IMR-90 (cell line): ENCODE data around the gene HUNK. TPM values are rescaled to one million over a fixed set of nuclear protein-coding genes. Genes with fewer than 3 reads are reported as not detected.

ENCODE experiments used
- ATAC-seq: fragments of 200-7000 bp; cut with Tn5 transposase; 2 replicates; pipeline ENCODE4 v1.9.1; 2020; ENCODE audit warnings: low read depth, mild to moderate bottlenecking, moderate library complexity
- BruUV-seq: library from RNA; stranded (reverse); fragments of 400-500 nt; replicated peaks from 2 replicates; lab custom pipeline; 2021; lab: Mats Ljungman, UMichigan
- CTCF ChIA-PET: fragments of 300-600 bp; formaldehyde crosslinking; extraction: SDS; loops from one replicate; lab custom pipeline; 2021; ENCODE audit warnings: antibody characterized with exemption; lab: Yijun Ruan, JAX
- POLR2A ChIA-PET: fragments of 300-600 bp; sonication (Branson Sonifier 250); formaldehyde crosslinking; loops from one replicate; lab custom pipeline; 2022; ENCODE audit warnings: antibody characterized with exemption; ENCODE audit not compliant: unreplicated experiment; lab: Charles Lee
- DNase-seq: peaks from one replicate; pipeline ENCODE4 v3.0.0; 2013
- H2AFZ ChIP-seq: replicated peaks from 2 replicates; pipeline ENCODE3; 2013; ENCODE audit warnings: low read length, mild to moderate bottlenecking; ENCODE audit not compliant: poor library complexity
- H2AK5ac ChIP-seq: 2 replicates; pipeline ENCODE4 v1.6.1; 2013; ENCODE audit warnings: low read depth, low read length, inconsistent platforms
- H2AK9ac ChIP-seq: replicated peaks from 2 replicates; pipeline ENCODE3; 2013; ENCODE audit warnings: mild to moderate bottlenecking, low read depth, low read length, moderate library complexity; ENCODE audit not compliant: poor library complexity
- H2BK120ac ChIP-seq: 2 replicates; pipeline ENCODE4 v1.6.1; 2013; ENCODE audit warnings: low read depth, low read length, inconsistent platforms
- H2BK15ac ChIP-seq: 3 replicates; pipeline ENCODE4 v1.6.1; 2013; ENCODE audit warnings: low read depth, low read length, inconsistent platforms
- H2BK20ac ChIP-seq: 2 replicates; pipeline ENCODE4 v1.6.1; 2013; ENCODE audit warnings: low read depth, mild to moderate bottlenecking, inconsistent platforms, low read length, moderate library complexity
- H2BK5ac ChIP-seq: 2 replicates; pipeline ENCODE4 v1.6.1; 2013; ENCODE audit warnings: mild to moderate bottlenecking, low read depth, low read length, inconsistent platforms; ENCODE audit not compliant: poor library complexity, severe bottlenecking
- H3K14ac ChIP-seq: replicated peaks from 2 replicates; pipeline ENCODE4 v1.6.1; 2013; ENCODE audit warnings: low read depth, low read length, inconsistent platforms
- H3K18ac ChIP-seq: 2 replicates; pipeline ENCODE4 v1.6.1; 2013; ENCODE audit warnings: low read depth, low read length, control low read depth
- H3K23ac ChIP-seq: 2 replicates; pipeline ENCODE4 v1.6.1; 2013; ENCODE audit warnings: low read depth, low read length, inconsistent platforms
- H3K27ac ChIP-seq: 2 replicates; pipeline ENCODE4 v1.5.1; 2013; ENCODE audit warnings: mild to moderate bottlenecking, control low read depth, low read length; ENCODE audit not compliant: insufficient read depth
- H3K27me3 ChIP-seq: 2 replicates; pipeline ENCODE4 v1.6.1; 2013; ENCODE audit warnings: low read length; ENCODE audit not compliant: control insufficient read depth, insufficient read depth
- H3K36me3 ChIP-seq: 2 replicates; pipeline ENCODE4 v1.6.1; 2013; ENCODE audit warnings: low read length, mixed read lengths; ENCODE audit not compliant: control insufficient read depth, insufficient read depth
- H3K4ac ChIP-seq: 2 replicates; pipeline ENCODE4 v1.6.1; 2013; ENCODE audit warnings: low read depth, low read length, inconsistent platforms
- H3K4me1 ChIP-seq: 2 replicates; pipeline ENCODE4 v1.6.1; 2013; ENCODE audit warnings: low read length, mixed read lengths; ENCODE audit not compliant: control insufficient read depth, insufficient read depth
- H3K4me2 ChIP-seq: 2 replicates; pipeline ENCODE4 v1.6.1; 2013; ENCODE audit warnings: low read depth, mild to moderate bottlenecking, control low read depth, low read length, moderate library complexity
- H3K4me3 ChIP-seq: 2 replicates; pipeline ENCODE4 v1.5.1; 2013; ENCODE audit warnings: low read depth, mild to moderate bottlenecking, control low read depth, low read length, moderate library complexity; ENCODE audit not compliant: insufficient read depth
- H3K56ac ChIP-seq: 2 replicates; pipeline ENCODE4 v1.6.1; 2013; ENCODE audit warnings: low read length, inconsistent platforms; ENCODE audit not compliant: insufficient read depth; ENCODE audit errors: extremely low read depth
- H3K79me1 ChIP-seq, 2 experiments: 2 replicates each; pipeline ENCODE4 v1.6.1; 2013; ENCODE audit warnings: low read length in 2 of 2, inconsistent platforms in 1 of 2, low read depth in 1 of 2
- H3K9ac ChIP-seq: 2 replicates; pipeline ENCODE4 v1.6.1; 2013; ENCODE audit warnings: low read depth, low read length, control low read depth
- H3K9me1 ChIP-seq: 2 replicates; pipeline ENCODE4 v1.6.1; 2013; ENCODE audit warnings: low read length, inconsistent platforms; ENCODE audit not compliant: insufficient read depth
- H3K9me3 ChIP-seq: 2 replicates; pipeline ENCODE4 v1.6.1; 2013; ENCODE audit warnings: low read length; ENCODE audit not compliant: control insufficient read depth, insufficient read depth
- H4K20me1 ChIP-seq: 2 replicates; pipeline ENCODE4 v1.6.1; 2013; ENCODE audit warnings: low read length, inconsistent platforms; ENCODE audit not compliant: insufficient read depth
- H4K5ac ChIP-seq: 2 replicates; pipeline ENCODE4 v1.6.1; 2013; ENCODE audit warnings: mild to moderate bottlenecking, low read depth, low read length, control low read depth
- H4K8ac ChIP-seq, 2 experiments: 2 replicates each; pipeline ENCODE4 v1.6.1; 2013; ENCODE audit warnings: low read depth in 2 of 2, low read length in 2 of 2, control low read depth in 1 of 2, inconsistent platforms in 1 of 2
- H4K91ac ChIP-seq: 2 replicates; pipeline ENCODE4 v1.6.1; 2013; ENCODE audit warnings: low read depth, low read length, inconsistent platforms; ENCODE audit not compliant: insufficient read depth
- BHLHE40 ChIP-seq: fragments of 150-350 bp; IDR thresholded peaks from 2 replicates; pipeline ENCODE4 v1.6.1; 2016; ENCODE audit warnings: mild to moderate bottlenecking, low read depth, low read length
- ELK1 ChIP-seq: fragments of 150-350 bp; IDR thresholded peaks from 2 replicates; pipeline ENCODE4 v1.6.1; 2016; ENCODE audit warnings: low read depth, mild to moderate bottlenecking, low read length, moderate library complexity, borderline replicate concordance
- MAFK ChIP-seq: IDR thresholded peaks from 2 replicates; pipeline ENCODE4 v1.6.1; 2012; ENCODE audit warnings: low read depth, low read length, improper control_type of control experiment
- MAZ ChIP-seq: IDR thresholded peaks from 2 replicates; pipeline ENCODE4 v1.6.1; 2012; ENCODE audit warnings: low read depth, mild to moderate bottlenecking, low read length, improper control_type of control experiment, moderate library complexity, borderline replicate concordance
- POLR2A ChIP-seq: IDR thresholded peaks from 2 replicates; pipeline ENCODE4 v1.6.1; 2012; ENCODE audit warnings: mild to moderate bottlenecking, low read depth, low read length
- RAD21 ChIP-seq: IDR thresholded peaks from 2 replicates; pipeline ENCODE4 v1.6.1; 2012; ENCODE audit warnings: low read length, improper control_type of control experiment
- RFX5 ChIP-seq: IDR thresholded peaks from 2 replicates; pipeline ENCODE4 v1.8.0; 2012; ENCODE audit warnings: low read depth, mild to moderate bottlenecking, low read length, moderate library complexity
- SMC3 ChIP-seq: fragments of 150-350 bp; IDR thresholded peaks from 2 replicates; pipeline ENCODE4 v1.6.1; 2016; ENCODE audit warnings: low read depth, mild to moderate bottlenecking, antibody characterized with exemption, low read length, moderate library complexity
- USF2 ChIP-seq: fragments of 150-350 bp; IDR thresholded peaks from 2 replicates; pipeline ENCODE4 v1.6.1; 2017; ENCODE audit warnings: mild to moderate bottlenecking, antibody characterized with exemption, low read length, low read depth
- WGBS, 2 experiments: methylation state at CpG; one replicate each; pipeline versions ENCODE4 v1.1.5 to v1.1.7; 2013; ENCODE audit warnings: missing lambda C conversion rate in 2 of 2; ENCODE audit not compliant: insufficient read length in 1 of 2; ENCODE audit errors: extremely low coverage in 2 of 2; 5-methylcytosine and 5-hydroxymethylcytosine counted together
- dilution Hi-C: fragments of 300-500 bp; cut with HindIII; formaldehyde crosslinking; loops from one replicate; pipeline ENCODE4 v1.14.3; 2018; ENCODE audit warnings: low sequenced_read_pairs; ENCODE audit not compliant: unreplicated experiment
- in situ Hi-C: fragments of 300-500 bp; cut with MboI; formaldehyde crosslinking; loops from 3 replicates; pipeline ENCODE4 v1.14.3; 2019; ENCODE audit warnings: low sequenced_read_pairs, inconsistent platforms, mixed read lengths
- intact Hi-C: fragments of 100-400 bp; cut with micrococcal nuclease; formaldehyde crosslinking; loops from 2 replicates; pipeline ENCODE4 v1.10.0; 2022
- polyA plus RNA-seq, 3 experiments: library from polyadenylated mRNA; depleted of rRNA; stranded (reverse); fragments of >200 nt; gene quantifications; 2 replicates each; pipeline ENCODE4 v1.2.3, GENCODE V29; 2012; ENCODE audit warnings: low replicate concordance in 1 of 3
- total RNA-seq: library from RNA; depleted of rRNA; stranded (reverse); fragments of >200 nt; gene quantifications from 2 replicates; pipeline ENCODE4 v1.2.3, GENCODE V29; 2012

HUNK gene
- total and polyA plus RNA-seq, 2 of the 4 experiments (the other 2 are of a cell fraction) = 1.0 to 2.0 TPM

DNA sequence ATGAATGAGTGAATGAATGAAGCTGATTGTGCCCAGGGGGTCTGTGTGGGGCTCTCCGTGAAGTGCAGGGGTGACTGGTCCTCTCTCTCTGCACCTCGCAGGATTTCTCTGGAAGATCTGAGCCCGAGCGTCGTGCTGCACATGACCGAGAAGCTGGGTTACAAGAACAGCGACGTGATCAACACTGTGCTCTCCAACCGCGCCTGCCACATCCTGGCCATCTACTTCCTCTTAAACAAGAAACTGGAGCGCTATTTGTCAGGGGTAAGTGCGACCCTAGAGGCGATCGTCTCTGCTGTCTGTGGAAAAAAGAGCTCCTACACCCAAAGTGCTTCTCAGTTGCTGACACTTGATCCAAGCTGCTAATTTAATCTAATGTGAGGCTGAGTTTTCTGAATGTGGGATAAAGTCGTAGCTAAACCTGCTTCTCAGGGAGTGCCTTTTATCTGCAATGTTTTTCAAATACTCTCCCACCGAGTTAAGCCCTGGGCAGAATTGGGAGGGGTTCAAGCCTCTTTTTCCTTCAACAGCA lies 101.7 kb downstream of the HUNK start:
- no peak overlapping the region for H3K4me3 ChIP-seq
- no peak overlapping the region for H2BK20ac ChIP-seq
- no peak overlapping the region for H2AFZ ChIP-seq
- no peak overlapping the region for H4K91ac ChIP-seq
- H3K27me3 ChIP-seq = no peaks in the 10 kb centered on the region
- H4K20me1 ChIP-seq = no peaks in the 10 kb centered on the region
- in situ Hi-C loops = no loop called here
- no peak overlapping the region for H4K8ac ChIP-seq
- no peak for TF ChIP-seq SMC3
- no peak for TF ChIP-seq MAZ
- TF ChIP-seq ELK1 = no peak
- TF ChIP-seq POLR2A = no peak
- TF ChIP-seq RFX5 = no peak
- TF ChIP-seq MAFK = no peak
- TF ChIP-seq BHLHE40 = no peak
- TF ChIP-seq RAD21 = no peak
- TF ChIP-seq USF2 = no peak
- 96% methylated on average over 3 of the region's 16 CpGs; no CpG with 5 or more reads in 1 of the 2 experiments for WGBS, 2 experiments
- DNase-seq (no peak), ATAC-seq (no peak)
- peaks cover 6% of the 10 kb centered on the region; the same call in 1 of the 2 replicates for H3K36me3 ChIP-seq
- H2AK5ac ChIP-seq = no peak overlapping the region
- intact Hi-C loops = no loop called here
- POLR2A ChIA-PET = interaction anchor here (0.5 kb wide), 1 partner anchor 123 kb away, joined by 4 read pairs; no protein-coding TSS in a partner anchor
- H3K9ac ChIP-seq = no peak overlapping the region
- no peak overlapping the region for H3K18ac ChIP-seq
- H3K56ac ChIP-seq = no peak overlapping the region
- H3K4ac ChIP-seq = no peak overlapping the region
- H2BK15ac ChIP-seq = no peak overlapping the region
- no peak overlapping the region for H3K4me2 ChIP-seq
- H2AK9ac ChIP-seq = no peak overlapping the region
- no peak overlapping the region for H3K23ac ChIP-seq
- no peak overlapping the region for H3K14ac ChIP-seq
- dilution Hi-C loops = no loop called here
- H4K5ac ChIP-seq = no peak overlapping the region
- no TSS peak for BruUV-seq
- no peak overlapping the region for H3K27ac ChIP-seq
- no peak overlapping the region for H2BK120ac ChIP-seq
- no peaks in the 10 kb centered on the region; the same call in 1 of the 2 replicates for H3K4me1 ChIP-seq
- H3K79me1 ChIP-seq = no peaks in the 10 kb centered on the region
- no peak overlapping the region for H2BK5ac ChIP-seq
- H3K9me1 ChIP-seq = no peaks in the 10 kb centered on the region
- CTCF ChIA-PET = interaction anchor here (1.6 kb wide), 1 partner anchor 29 kb away, joined by 3 read pairs; no protein-coding TSS in a partner anchor
- H3K9me3 ChIP-seq = no peaks in the 10 kb centered on the region
